ENCODE results near the gene SLC9A9.

The SLC9A9 gene

DNA sequence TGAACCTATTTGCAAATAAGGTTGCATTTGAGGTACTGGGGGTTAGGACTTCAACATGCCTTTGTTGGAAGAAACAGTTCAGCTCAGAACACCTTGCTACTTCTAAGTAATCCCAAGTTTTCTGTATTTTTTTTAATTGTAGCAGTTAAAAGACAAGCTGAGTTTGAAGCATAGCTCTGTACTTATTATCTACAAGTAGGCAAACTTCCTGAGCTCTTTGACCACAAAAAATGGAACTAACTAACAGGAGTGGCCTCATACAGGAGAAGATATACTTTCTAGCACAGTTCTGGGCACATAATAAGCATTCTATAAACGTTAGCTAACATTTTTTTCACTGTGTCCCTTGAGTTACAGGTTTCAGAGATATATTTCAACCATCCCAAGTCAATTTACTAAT lies 569.5 kb downstream of the SLC9A9 start:
- H3K4me3 ChIP-seq (ENCODE audit: control insufficient read depth, low read depth, low read length), result no peak overlapping the region
- no peak for DNase-seq (ENCODE audit: low read depth)
- TF ChIP-seq, protein P1, sequence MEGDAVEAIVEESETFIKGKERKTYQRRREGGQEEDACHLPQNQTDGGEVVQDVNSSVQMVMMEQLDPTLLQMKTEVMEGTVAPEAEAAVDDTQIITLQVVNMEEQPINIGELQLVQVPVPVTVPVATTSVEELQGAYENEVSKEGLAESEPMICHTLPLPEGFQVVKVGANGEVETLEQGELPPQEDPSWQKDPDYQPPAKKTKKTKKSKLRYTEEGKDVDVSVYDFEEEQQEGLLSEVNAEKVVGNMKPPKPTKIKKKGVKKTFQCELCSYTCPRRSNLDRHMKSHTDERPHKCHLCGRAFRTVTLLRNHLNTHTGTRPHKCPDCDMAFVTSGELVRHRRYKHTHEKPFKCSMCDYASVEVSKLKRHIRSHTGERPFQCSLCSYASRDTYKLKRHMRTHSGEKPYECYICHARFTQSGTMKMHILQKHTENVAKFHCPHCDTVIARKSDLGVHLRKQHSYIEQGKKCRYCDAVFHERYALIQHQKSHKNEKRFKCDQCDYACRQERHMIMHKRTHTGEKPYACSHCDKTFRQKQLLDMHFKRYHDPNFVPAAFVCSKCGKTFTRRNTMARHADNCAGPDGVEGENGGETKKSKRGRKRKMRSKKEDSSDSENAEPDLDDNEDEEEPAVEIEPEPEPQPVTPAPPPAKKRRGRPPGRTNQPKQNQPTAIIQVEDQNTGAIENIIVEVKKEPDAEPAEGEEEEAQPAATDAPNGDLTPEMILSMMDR (IDR thresholded peaks at IDR 0.05; ENCODE audit: control insufficient read depth, insufficient read depth, low read depth, low read length, missing control alignments), result no peak

DNA sequence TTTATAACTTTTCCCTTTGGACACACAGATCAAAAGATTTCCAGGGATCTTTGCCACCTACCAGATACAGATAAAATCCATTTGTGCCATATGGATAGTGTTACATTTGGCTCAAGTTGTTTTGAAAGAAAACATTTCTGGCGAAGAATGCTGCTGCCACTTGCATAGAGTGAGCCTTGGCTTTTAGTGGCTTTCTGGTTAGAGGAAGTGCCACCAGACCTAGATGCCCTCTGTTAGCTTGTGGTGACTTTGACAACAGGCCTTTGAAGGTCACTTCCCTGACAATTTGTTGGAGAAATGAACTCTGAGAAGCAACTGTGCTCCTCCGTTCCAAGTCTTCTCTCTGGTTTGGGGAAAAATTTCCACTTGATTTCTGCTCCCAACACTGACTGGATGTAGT lies 570.7 kb downstream of the SLC9A9 start:
- DNase-seq (ENCODE audit: low read depth), result no peak
- TF ChIP-seq, protein P1 (IDR thresholded peaks at IDR 0.05; ENCODE audit: control insufficient read depth, insufficient read depth, low read depth, low read length, missing control alignments), result no peak
- H3K4me3 ChIP-seq (ENCODE audit: control insufficient read depth, low read depth, low read length), result no peak overlapping the region

DNA sequence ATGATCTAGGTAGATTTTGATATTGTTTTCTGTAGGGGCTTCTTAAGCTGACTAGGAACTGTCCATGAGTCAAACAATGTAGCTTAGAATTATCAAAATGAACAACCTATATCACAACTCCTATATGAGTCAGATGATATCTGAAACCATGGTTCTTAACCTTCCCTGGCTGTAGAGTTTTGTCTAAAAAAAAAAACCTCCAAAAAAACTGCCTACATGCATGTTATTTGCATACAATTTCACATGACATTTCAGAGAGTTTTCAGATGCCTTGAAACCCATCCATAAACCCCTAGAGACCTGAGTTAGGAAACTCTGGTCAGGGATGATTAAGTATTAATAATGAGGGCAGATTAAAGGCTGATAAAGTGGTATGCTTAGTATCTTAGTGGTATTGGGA lies 571.7 kb downstream of the SLC9A9 start:
- H3K4me3 ChIP-seq (ENCODE audit: control insufficient read depth, low read depth, low read length), result no peak overlapping the region
- TF ChIP-seq, protein P1 (IDR thresholded peaks at IDR 0.05; ENCODE audit: control insufficient read depth, insufficient read depth, low read depth, low read length, missing control alignments), result no peak
- DNase-seq (ENCODE audit: low read depth), result no peak

DNA sequence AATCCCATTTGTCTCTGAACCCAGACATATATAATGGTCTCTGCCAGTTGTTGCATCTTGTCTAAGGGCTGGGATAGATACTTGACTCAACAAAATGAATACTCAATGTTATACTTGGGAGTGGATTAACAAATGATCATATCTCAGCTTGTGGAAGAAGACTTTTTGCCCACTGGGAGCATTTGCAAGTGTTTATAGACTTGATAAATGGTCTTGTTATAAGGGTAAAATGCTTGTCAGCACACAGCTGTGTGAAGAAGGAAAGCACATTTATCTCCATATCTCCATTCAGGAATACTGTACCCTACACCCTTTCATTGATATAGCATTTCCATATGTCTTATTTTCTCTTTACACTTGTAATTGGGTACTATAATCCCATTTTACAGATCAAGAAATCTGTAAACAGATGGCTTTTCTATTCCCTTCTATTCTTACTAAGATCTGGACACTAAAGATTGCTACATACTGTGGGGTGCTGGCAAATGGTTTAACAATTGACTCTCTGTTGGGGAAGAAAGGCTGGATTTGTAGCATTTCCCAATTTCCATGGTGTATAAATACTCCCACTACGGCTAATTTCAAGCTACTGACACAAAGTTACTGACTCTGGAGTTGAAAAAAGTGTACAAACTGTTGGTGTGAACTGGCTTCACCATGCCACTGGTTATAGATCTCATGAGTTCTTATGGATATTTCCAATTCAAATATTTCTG lies 574.1 kb downstream of the SLC9A9 start:
- no peak for DNase-seq (ENCODE audit: low read depth)
- TF ChIP-seq, protein P1 (IDR thresholded peaks at IDR 0.05; ENCODE audit: control insufficient read depth, insufficient read depth, low read depth, low read length, missing control alignments), result no peak
- no peak overlapping the region for H3K4me3 ChIP-seq (ENCODE audit: control insufficient read depth, low read depth, low read length)

DNA sequence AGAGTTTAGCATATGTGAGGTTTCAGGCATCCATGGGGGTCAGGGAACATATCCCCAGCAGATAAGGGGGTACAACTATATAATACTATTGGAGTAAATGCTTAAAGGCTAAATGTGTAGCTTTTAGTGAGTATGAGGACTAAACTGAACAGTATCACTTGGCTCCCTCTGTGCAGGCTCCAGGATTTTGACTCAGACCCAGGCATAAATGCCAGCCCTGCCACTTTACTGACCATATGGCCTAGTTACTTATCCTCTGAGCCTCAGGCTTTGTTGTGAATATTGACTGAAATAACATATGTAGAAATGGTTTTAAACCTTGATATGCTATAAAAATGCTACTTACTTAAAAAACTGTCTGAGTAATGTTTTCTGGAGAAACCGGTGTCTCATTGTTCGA lies 577.1 kb downstream of the SLC9A9 start:
- TF ChIP-seq, protein P1 (IDR thresholded peaks at IDR 0.05; ENCODE audit: control insufficient read depth, insufficient read depth, low read depth, low read length, missing control alignments), result no peak
- DNase-seq (ENCODE audit: low read depth), result no peak
- H3K4me3 ChIP-seq (ENCODE audit: control insufficient read depth, low read depth, low read length), result no peak overlapping the region

DNA sequence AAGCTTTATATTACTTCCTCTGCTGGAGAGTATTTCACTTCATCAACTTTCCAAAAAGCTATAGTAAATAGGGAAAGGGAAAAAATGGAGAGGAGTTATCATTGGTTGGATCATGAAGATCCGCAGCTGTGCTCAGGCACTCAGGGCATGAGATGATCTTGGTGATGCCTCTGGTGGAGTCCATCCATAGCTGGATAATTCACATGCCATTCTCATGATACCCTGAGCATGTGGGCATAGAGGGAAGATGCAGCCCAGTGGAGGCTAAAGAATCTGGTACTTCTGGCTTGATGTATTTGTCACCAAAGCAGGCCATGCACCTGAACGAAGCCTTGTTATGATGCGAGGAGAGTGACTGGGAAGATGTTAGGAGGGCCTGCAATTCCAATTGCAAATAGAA lies 578.5 kb downstream of the SLC9A9 start:
- no peak overlapping the region for H3K4me3 ChIP-seq (ENCODE audit: control insufficient read depth, low read depth, low read length)
- TF ChIP-seq, protein P1 (IDR thresholded peaks at IDR 0.05; ENCODE audit: control insufficient read depth, insufficient read depth, low read depth, low read length, missing control alignments), result no peak
- no peak for DNase-seq (ENCODE audit: low read depth)

Data from AG09309 (cell line).